ENCODE data around the gene ATP23. TPM values are rescaled to one million over a fixed set of nuclear protein-coding genes. Genes with fewer than 3 reads are reported as not detected.

The ATP23 gene
- total RNA-seq, 1 donor from 2014 or later, result 10.7 TPM

- intact Hi-C loops (cut with micrococcal nuclease), result no loop called here
- H3K36me3 Mint-ChIP-seq (ENCODE audit: low read depth), result no peaks in the 10 kb centered on the region
- H3K9me3 Mint-ChIP-seq, result no peaks in the 10 kb centered on the region
- H3K4me3 Mint-ChIP-seq, result no peak overlapping the region
- H3K27ac Mint-ChIP-seq, result no peak overlapping the region
- H3K4me1 Mint-ChIP-seq, result peaks cover 27% of the 10 kb centered on the region
- DNase-seq, result no peak
- peaks cover 22% of the 10 kb centered on the region for H3K27me3 Mint-ChIP-seq
These were observed 38.8 kb upstream of the ATP23 start for GRCh38 chr12:57902478-57902969.

DNA sequence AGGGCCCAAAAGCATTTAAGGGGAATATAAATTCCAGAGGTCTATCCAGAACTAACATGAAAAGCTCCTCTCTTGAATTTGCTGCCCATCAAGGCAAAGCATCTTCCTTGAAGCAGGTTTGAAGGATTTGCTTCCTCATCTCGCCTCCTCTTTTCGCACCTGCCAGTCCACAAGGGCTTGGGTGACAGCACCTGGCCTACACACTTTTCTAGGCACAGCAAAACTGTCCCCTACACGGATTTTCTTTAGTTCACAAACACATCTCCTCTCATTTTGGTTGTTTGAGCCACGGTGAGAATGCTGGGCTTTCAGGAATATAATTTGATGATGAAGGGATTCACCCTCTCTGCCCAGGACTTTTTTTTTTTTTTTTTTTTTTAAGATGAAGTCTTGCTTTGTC, 36.9 kb upstream of the ATP23 start:
- no peaks in the 10 kb centered on the region for H3K9me3 Mint-ChIP-seq
- H3K4me3 Mint-ChIP-seq, result no peak overlapping the region
- peaks cover 9% of the 10 kb centered on the region for H3K4me1 Mint-ChIP-seq
- H3K36me3 Mint-ChIP-seq (ENCODE audit: low read depth), result no peaks in the 10 kb centered on the region
- intact Hi-C loops (cut with micrococcal nuclease), result no loop called here
- no peak for DNase-seq
- H3K27me3 Mint-ChIP-seq, result peaks cover 33% of the 10 kb centered on the region
- H3K27ac Mint-ChIP-seq, result no peak overlapping the region

DNA sequence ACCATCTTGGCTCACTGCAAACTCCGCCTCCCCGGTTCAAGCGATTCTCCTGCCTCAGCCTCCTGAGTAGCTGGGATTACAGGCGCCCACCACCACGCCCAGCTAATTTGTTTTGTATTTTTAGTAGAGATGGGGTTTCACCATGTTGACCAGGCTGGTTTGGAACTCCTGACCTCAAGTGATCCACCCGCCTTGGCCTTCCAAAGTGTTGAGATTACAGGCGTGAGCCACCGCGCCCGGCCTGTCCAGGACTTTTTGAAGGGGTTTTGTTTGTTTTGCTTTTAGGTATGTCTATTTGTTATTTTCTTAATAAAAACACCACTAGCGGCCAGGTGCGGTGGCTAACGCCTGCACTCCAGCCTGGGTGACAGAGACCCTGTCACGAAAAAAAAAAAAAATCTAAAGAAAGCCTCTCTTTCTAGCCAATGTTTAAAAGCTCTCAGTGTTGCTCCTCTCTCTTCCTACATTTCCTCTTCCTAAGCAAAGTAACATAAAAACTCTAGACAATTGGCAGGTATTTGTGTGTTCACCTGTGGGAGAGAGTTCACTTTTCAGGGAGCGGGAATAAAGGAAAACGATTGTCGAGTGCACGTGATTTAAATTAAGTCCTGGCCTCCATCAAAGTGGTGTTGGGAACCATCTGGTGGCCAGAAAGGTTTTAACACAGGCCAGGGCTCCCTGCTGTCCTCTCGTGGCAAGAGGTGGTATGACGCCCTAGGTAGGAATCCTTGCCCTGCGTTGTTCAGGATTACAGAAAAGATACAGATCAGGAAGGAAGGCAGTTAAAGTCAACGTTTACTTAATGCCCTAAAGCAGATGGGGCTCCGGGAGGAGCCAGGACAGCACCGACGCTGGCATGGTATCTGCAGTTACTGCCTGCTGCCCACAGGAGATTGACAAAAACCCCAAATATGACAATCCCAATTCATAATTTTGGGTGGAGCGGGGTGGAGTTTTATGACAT, 36.2 kb upstream of the ATP23 start:
- DNase-seq, result peak; percentile 95
- Mint-ChIP-seq H3K4me3 (peak overlapping the region; percentile 53), H3K9me3 (no peaks in the 10 kb centered on the region), H3K36me3 (ENCODE audit: low read depth) (no peaks in the 10 kb centered on the region), H3K27ac (peak overlapping the region; percentile 32), H3K27me3 (peaks cover 35% of the 10 kb centered on the region), H3K4me1 (peaks cover 6% of the 10 kb centered on the region)
- intact Hi-C loops (cut with micrococcal nuclease), result loop anchor here (1.0 to 5.0 kb wide), 4 partner anchors 60 to 148 kb away; partner anchors contain the start of gene MARCHF9

- intact Hi-C loops (cut with micrococcal nuclease), result loop anchor here (1.0 to 5.0 kb wide), 4 partner anchors 61 to 149 kb away; partner anchors contain the start of gene MARCHF9
- H3K27ac Mint-ChIP-seq, result no peak overlapping the region
- H3K4me1 Mint-ChIP-seq, result peaks cover 6% of the 10 kb centered on the region
- H3K9me3 Mint-ChIP-seq, result no peaks in the 10 kb centered on the region
- H3K4me3 Mint-ChIP-seq, result no peak overlapping the region
- peaks cover 39% of the 10 kb centered on the region for H3K27me3 Mint-ChIP-seq
- H3K36me3 Mint-ChIP-seq (ENCODE audit: low read depth), result no peaks in the 10 kb centered on the region
- no peak for DNase-seq
These were observed 35.4 kb upstream of the ATP23 start for GRCh38 chr12:57905812-57906475.

GRCh38 chr12:57906821-57907220, 34.5 kb upstream of the ATP23 start:
- peaks cover 6% of the 10 kb centered on the region for H3K4me1 Mint-ChIP-seq
- intact Hi-C loops (cut with micrococcal nuclease), result loop anchor here (5.0 kb wide), 1 partner anchor 150 kb away; the partner anchor contains the start of gene MARCHF9

DNA sequence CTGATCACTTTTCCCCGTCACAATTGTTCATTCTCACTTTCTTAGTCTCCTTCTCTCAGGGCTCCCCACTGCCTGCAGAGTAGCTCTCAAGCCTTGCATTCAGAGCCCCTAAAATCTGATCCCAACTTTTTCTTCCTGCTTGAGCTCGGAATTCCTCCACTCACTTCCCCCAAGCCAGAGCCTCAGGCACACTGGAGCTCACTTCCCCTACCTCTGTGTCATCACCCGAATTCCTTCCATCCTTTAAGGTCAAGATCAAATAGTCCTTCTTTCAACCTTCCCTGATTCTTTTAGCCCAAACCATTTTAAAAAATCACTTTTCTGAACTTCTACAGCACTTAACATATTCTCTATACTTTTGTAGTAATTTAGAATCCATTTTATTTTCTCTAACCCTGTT, 34.1 kb upstream of the ATP23 start:
- H3K27ac Mint-ChIP-seq, result no peak overlapping the region
- H3K27me3 Mint-ChIP-seq, result peaks cover 39% of the 10 kb centered on the region
- H3K4me3 Mint-ChIP-seq, result no peak overlapping the region
- no peaks in the 10 kb centered on the region for H3K9me3 Mint-ChIP-seq
- no peaks in the 10 kb centered on the region for H3K36me3 Mint-ChIP-seq (ENCODE audit: low read depth)
- no peak for DNase-seq
- peaks cover 6% of the 10 kb centered on the region for H3K4me1 Mint-ChIP-seq
- intact Hi-C loops (cut with micrococcal nuclease), result loop anchor here (5.0 kb wide), 1 partner anchor 150 kb away; the partner anchor contains the start of gene MARCHF9

More at GRCh38 chr12:57906821-57907220, 34.5 kb upstream of the ATP23 start:
- DNase-seq, result no peak
- H3K9me3 Mint-ChIP-seq, result no peaks in the 10 kb centered on the region
- no peak overlapping the region for H3K27ac Mint-ChIP-seq
- H3K4me3 Mint-ChIP-seq, result no peak overlapping the region
- H3K36me3 Mint-ChIP-seq (ENCODE audit: low read depth), result no peaks in the 10 kb centered on the region
- peaks cover 39% of the 10 kb centered on the region for H3K27me3 Mint-ChIP-seq

DNA sequence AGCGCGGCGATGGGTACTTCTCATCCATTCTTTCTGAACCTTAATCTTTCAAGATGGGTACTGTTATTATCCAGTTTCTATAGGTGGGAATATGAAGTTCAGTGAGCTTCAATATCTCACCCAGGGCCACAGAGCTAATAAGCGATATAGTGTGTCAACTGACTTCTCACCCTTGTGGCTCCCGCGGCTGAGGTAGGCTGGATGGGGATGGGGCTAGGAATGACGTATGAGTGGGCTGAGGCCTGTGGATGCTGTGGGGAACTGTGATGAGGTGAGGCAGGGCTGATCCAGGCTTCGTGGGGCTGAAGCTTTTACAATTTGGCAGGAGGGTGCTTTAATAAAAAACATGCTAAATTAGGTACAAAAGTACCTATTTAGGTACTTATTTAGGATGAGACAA, 32.9 kb upstream of the ATP23 start:
- Mint-ChIP-seq H3K4me1 (peaks cover 6% of the 10 kb centered on the region), H3K36me3 (ENCODE audit: low read depth) (no peaks in the 10 kb centered on the region), H3K9me3 (no peaks in the 10 kb centered on the region), H3K27ac (no peak overlapping the region), H3K4me3 (no peak overlapping the region), H3K27me3 (peaks cover 40% of the 10 kb centered on the region)
- DNase-seq, result no peak
- intact Hi-C loops (cut with micrococcal nuclease), result loop anchor here (5.0 kb wide), 1 partner anchor 151 kb away; the partner anchor contains the start of gene MARCHF9

GRCh38 chr12:57909056-57909455, 32.3 kb upstream of the ATP23 start:
- intact Hi-C loops (cut with micrococcal nuclease), result loop anchor here (5.0 kb wide), 1 partner anchor 152 kb away; the partner anchor contains the start of gene MARCHF9
- Mint-ChIP-seq H3K27ac (no peak overlapping the region), H3K4me1 (peaks cover 6% of the 10 kb centered on the region), H3K9me3 (no peaks in the 10 kb centered on the region), H3K36me3 (ENCODE audit: low read depth) (no peaks in the 10 kb centered on the region), H3K4me3 (no peak overlapping the region), H3K27me3 (peaks cover 43% of the 10 kb centered on the region)
- DNase-seq, result no peak

DNA sequence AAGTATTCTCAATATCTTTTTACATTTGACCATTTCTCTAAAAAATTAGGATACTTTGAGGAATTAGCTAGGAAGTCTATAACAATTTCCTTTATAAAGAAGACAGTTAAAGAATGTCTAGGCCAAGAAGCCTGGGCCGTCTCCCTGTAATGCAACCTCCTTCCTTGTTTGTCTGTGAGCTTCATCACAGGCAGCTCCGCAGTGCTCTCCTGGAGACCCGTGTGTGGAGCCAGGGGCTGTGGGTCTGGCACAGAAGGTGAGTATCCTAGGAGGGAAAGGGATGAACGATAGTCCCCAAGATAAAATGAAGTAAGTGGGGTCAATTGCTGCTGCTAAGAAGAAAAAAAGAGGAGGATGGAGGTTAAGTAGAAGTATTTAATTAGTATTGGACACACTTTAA, 31.8 kb upstream of the ATP23 start:
- DNase-seq, result no peak
- no peak overlapping the region for H3K4me3 Mint-ChIP-seq
- intact Hi-C loops (cut with micrococcal nuclease), result loop anchor here (5.0 kb wide), 1 partner anchor 152 kb away; the partner anchor contains the start of gene MARCHF9
- no peaks in the 10 kb centered on the region for H3K9me3 Mint-ChIP-seq
- no peaks in the 10 kb centered on the region for H3K36me3 Mint-ChIP-seq (ENCODE audit: low read depth)
- H3K27ac Mint-ChIP-seq, result no peak overlapping the region
- peaks cover 48% of the 10 kb centered on the region for H3K27me3 Mint-ChIP-seq
- peaks cover 6% of the 10 kb centered on the region for H3K4me1 Mint-ChIP-seq

- no peak overlapping the region for H3K27ac Mint-ChIP-seq
- H3K27me3 Mint-ChIP-seq, result peaks cover 29% of the 10 kb centered on the region
- H3K36me3 Mint-ChIP-seq (ENCODE audit: low read depth), result no peaks in the 10 kb centered on the region
- H3K4me1 Mint-ChIP-seq, result no peaks in the 10 kb centered on the region
- H3K9me3 Mint-ChIP-seq, result no peaks in the 10 kb centered on the region
- no peak overlapping the region for H3K4me3 Mint-ChIP-seq
- no peak for DNase-seq
- intact Hi-C loops (cut with micrococcal nuclease), result no loop called here
These were observed 23.2 kb upstream of the ATP23 start for GRCh38 chr12:57918147-57918546.

DNA sequence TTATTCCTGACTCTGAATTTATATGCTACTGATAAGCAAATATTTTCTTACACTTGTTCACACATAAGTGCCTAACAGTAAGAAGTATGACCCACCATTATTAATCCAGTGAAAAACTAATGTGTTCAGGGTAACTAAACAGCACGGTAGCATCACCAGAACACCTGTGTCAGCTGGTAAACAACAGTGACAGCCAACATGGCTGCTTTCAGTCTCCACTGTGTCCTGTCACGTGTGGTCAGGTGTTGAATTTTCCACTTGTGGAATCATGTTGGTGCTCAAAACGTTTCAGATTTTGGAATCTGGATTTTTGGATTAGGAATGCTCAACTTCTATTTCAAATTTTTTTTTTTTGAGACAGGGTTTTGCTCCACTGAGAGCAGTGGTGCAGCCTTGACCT, 14.3 kb upstream of the ATP23 start:
- H3K9me3 Mint-ChIP-seq, result no peaks in the 10 kb centered on the region
- no peak overlapping the region for H3K4me3 Mint-ChIP-seq
- peaks cover 3% of the 10 kb centered on the region for H3K27me3 Mint-ChIP-seq
- DNase-seq, result no peak
- H3K4me1 Mint-ChIP-seq, result no peaks in the 10 kb centered on the region
- intact Hi-C loops (cut with micrococcal nuclease), result no loop called here
- H3K27ac Mint-ChIP-seq, result no peak overlapping the region
- H3K36me3 Mint-ChIP-seq (ENCODE audit: low read depth), result peaks cover 2% of the 10 kb centered on the region

GRCh38 chr12:57929092-57929830, 12.1 kb upstream of the ATP23 start:
- Mint-ChIP-seq H3K27ac (no peak overlapping the region), H3K36me3 (ENCODE audit: low read depth) (peaks cover 14% of the 10 kb centered on the region), H3K27me3 (no peaks in the 10 kb centered on the region), H3K4me1 (peaks cover 4% of the 10 kb centered on the region), H3K9me3 (no peaks in the 10 kb centered on the region), H3K4me3 (no peak overlapping the region)
- DNase-seq, result no peak
- intact Hi-C loops (cut with micrococcal nuclease), result no loop called here

DNA sequence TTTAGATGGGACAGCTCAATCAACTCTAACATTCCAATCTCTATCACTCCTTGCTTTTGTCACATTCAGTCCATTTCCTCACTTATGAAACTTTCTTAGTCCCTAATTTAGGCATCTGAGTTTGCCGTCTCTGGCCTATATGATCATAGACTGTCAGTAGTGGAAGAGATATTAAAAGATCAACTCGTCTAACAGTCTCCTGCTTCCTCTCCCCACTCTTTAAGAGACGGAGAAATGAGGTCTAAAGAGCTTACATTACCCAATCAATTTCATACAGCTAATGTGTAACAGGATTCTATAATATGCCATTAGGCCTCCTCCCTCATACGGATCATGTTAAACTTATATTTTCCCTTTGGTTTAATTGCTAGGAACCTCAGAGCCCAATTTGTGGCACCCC, 6.5 kb upstream of the ATP23 start:
- H3K4me1 Mint-ChIP-seq, result peaks cover 30% of the 10 kb centered on the region
- intact Hi-C loops (cut with micrococcal nuclease), result loop anchor here (2.0 kb wide), 1 partner anchor 36 kb away; no protein-coding TSS in a partner anchor
- DNase-seq, result no peak
- H3K4me3 Mint-ChIP-seq, result peak overlapping the region; percentile 100
- H3K27ac Mint-ChIP-seq, result no peak overlapping the region
- peaks cover 17% of the 10 kb centered on the region for H3K36me3 Mint-ChIP-seq (ENCODE audit: low read depth)
- H3K27me3 Mint-ChIP-seq, result peaks cover 2% of the 10 kb centered on the region
- H3K9me3 Mint-ChIP-seq, result no peaks in the 10 kb centered on the region

Measured in activated CD4-positive, alpha-beta T cell treated with anti-CD3 and anti-CD28 coated beads, Interleukin-2, amount 10 ng/mL, durations not matched to agents 24 days and 14 days (primary cell).